Activated CD8-positive, alpha-beta memory T cell treated with anti-CD3 and anti-CD28 coated beads, Interleukin-2, amount 50 U/mL, for 4 hours (primary cell): ENCODE measurements around the gene SEMA4F.
"Not testable (repeated sequence)": the region's sequence is repeated elsewhere in the genome, so short reads cannot be mapped to it uniquely, and the experiment has no call there.

ENCODE experiments used
- DNase-seq: peaks from one replicate; pipeline ENCODE4 v3.0.0-alpha.2; 2020

SEMA4F gene

GRCh38 chr2:74653985-74654882 lies at the start of gene SEMA4F:
Gene SEMA4F, plus strand, starts transcription at chr2:74654247. Its CDS starts 130 bp downstream, at chr2:74654377.
- peak; percentile 93 for DNase-seq

GRCh38 chr2:74606927-74607326 lies 47.1 kb upstream of the SEMA4F start:
- no peak for DNase-seq

GRCh38 chr2:74617122-74617521 lies 36.9 kb upstream of the SEMA4F start:
- no peak for DNase-seq

GRCh38 chr2:74618410-74619083 lies 35.5 kb upstream of the SEMA4F start:
- DNase-seq: no peak

- no peak for DNase-seq
Observed at GRCh38 chr2:74619651-74620297, 34.3 kb upstream of the SEMA4F start.

- no peak for DNase-seq
Observed at GRCh38 chr2:74620671-74621070, 33.4 kb upstream of the SEMA4F start.

GRCh38 chr2:74625658-74626425 lies 28.2 kb upstream of the SEMA4F start:
- DNase-seq: no peak

- no peak for DNase-seq
Observed at GRCh38 chr2:74628538-74629105, 25.4 kb upstream of the SEMA4F start.

GRCh38 chr2:74630454-74630853 lies 23.6 kb upstream of the SEMA4F start:
- DNase-seq: not testable (repeated sequence)

- no peak for DNase-seq
Observed at GRCh38 chr2:74632209-74632938, 21.7 kb upstream of the SEMA4F start.

GRCh38 chr2:74632939-74633312 lies 21.1 kb upstream of the SEMA4F start:
- no peak for DNase-seq

GRCh38 chr2:74639550-74639949 lies 14.5 kb upstream of the SEMA4F start:
- DNase-seq: no peak

GRCh38 chr2:74645344-74645743 lies 8.7 kb upstream of the SEMA4F start:
- DNase-seq: no peak

- DNase-seq: no peak
Observed at GRCh38 chr2:74646201-74646600, 7.8 kb upstream of the SEMA4F start.

- DNase-seq: no peak
Observed at GRCh38 chr2:74646834-74647482, 7.1 kb upstream of the SEMA4F start.

GRCh38 chr2:74648009-74648443 lies 6.0 kb upstream of the SEMA4F start, which contains the start of gene M1AP:
Gene M1AP, minus strand, starts transcription at chr2:74648330. Its CDS starts 8,055 bp downstream, at chr2:74640275.
- DNase-seq: peak; percentile 21

- no peak for DNase-seq
Observed at GRCh38 chr2:74653589-74653984, 460 bp upstream of the SEMA4F start.

GRCh38 chr2:74655579-74655978 lies 1.5 kb downstream of the SEMA4F start:
- DNase-seq: no peak

GRCh38 chr2:74658516-74658915 lies 4.5 kb downstream of the SEMA4F start:
- no peak for DNase-seq

- DNase-seq: no peak
Observed at GRCh38 chr2:74659462-74659861, 5.4 kb downstream of the SEMA4F start.

- no peak for DNase-seq
Observed at GRCh38 chr2:74668087-74668486, 14.0 kb downstream of the SEMA4F start.
